ENCODE measurements around the gene PICK1. TPM values are rescaled to one million over a fixed set of nuclear protein-coding genes. Genes with fewer than 3 reads are reported as not detected.

PICK1 gene
- total and polyA plus RNA-seq, 2 of the 4 experiments (the other 2 are of a cell fraction), result 16.5 to 21.0 TPM

DNA sequence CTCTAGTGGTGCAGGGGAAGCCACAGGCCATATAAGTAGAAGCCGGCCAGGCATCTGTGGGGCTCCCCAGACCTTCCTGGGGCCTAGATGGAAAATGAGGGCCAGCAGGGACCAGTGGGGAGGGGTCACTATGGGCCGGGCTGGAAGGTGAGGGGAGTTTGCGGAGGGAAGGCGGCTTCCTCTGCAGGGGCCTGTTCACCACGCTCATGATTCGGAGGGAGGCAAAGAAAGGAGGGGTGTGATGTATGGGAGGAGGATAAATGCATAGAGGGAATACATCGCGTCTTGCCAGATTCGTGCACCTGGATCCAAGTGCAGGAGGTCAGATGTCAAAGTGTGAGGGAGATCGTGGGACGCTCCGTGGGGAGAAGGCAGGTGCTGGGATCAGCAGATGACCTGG is 19.9 kb downstream of the PICK1 start:
- no peak overlapping the region for H3K14ac ChIP-seq (replicated peaks; ENCODE audit: low read depth, low read length)
- H4K5ac ChIP-seq (ENCODE audit: low read depth, low read length), result no peak overlapping the region
- DNase-seq (no peak), ATAC-seq (ENCODE audit: low read depth) (no peak)
- no peaks in the 10 kb centered on the region for H3K9me3 ChIP-seq (ENCODE audit: control insufficient read depth, insufficient read depth, low read length)
- H2BK20ac ChIP-seq (ENCODE audit: low read depth, low read length), result no peak overlapping the region
- H3K4me1 ChIP-seq (ENCODE audit: control insufficient read depth, insufficient read depth, low read length), result no peaks in the 10 kb centered on the region; the same call in 1 of the 2 replicates
- H4K20me1 ChIP-seq (ENCODE audit: insufficient read depth, low read length), result no peaks in the 10 kb centered on the region
- TF ChIP-seq RFX5 (IDR thresholded peaks at IDR 0.05; ENCODE audit: low read depth, low read length) (no peak), RAD21 (IDR thresholded peaks at IDR 0.05; ENCODE audit: low read length) (no peak), MAZ (IDR thresholded peaks at IDR 0.05; ENCODE audit: borderline replicate concordance, low read depth, low read length) (no peak), NFE2L2 (IDR thresholded peaks at IDR 0.05; ENCODE audit: low read depth, low read length) (no peak), FOS (IDR thresholded peaks at IDR 0.05; ENCODE audit: low read depth, low read length) (no peak)
- peaks cover 10% of the 10 kb centered on the region for H3K36me3 ChIP-seq (ENCODE audit: control insufficient read depth, insufficient read depth, low read length)
- H3K18ac ChIP-seq (ENCODE audit: low read depth, low read length), result no peak overlapping the region
- no peak overlapping the region for H4K8ac ChIP-seq (ENCODE audit: low read depth in 2 of 2, low read length in 2 of 2)
- WGBS, 2 experiments (ENCODE audit: extremely low coverage in 2 of 2, insufficient read length in 1 of 2), result 77% methylated on average over 5 of the region's 12 CpGs; no CpG with 5 or more reads in 1 of the 2 experiments
- in situ Hi-C loops (cut with MboI; ENCODE audit: low sequenced_read_pairs), result no loop called here
- no peak overlapping the region for H4K91ac ChIP-seq (ENCODE audit: insufficient read depth, low read depth, low read length)
- no peak overlapping the region for H3K4ac ChIP-seq (ENCODE audit: low read depth, low read length)
- H3K9me1 ChIP-seq (ENCODE audit: insufficient read depth, low read length), result 0 out of 2 replicates have a peak, but pooled peaks cover 6% of the 10 kb centered on the region
- no peak overlapping the region for H2AK5ac ChIP-seq (ENCODE audit: low read depth, low read length)
- no TSS peak for BruUV-seq (replicated peaks)
- no peak overlapping the region for H3K27ac ChIP-seq (ENCODE audit: insufficient read depth, low read length)
- intact Hi-C loops (cut with micrococcal nuclease), result no loop called here
- H2AFZ ChIP-seq (replicated peaks; ENCODE audit: low read length, poor library complexity), result no peak overlapping the region
- H2BK15ac ChIP-seq (ENCODE audit: low read depth, low read length), result no peak overlapping the region
- ChIA-PET CTCF (no interaction called here), POLR2A (ENCODE audit: unreplicated experiment) (no interaction called here)
- H3K9ac ChIP-seq (ENCODE audit: low read depth, low read length), result no peak overlapping the region
- dilution Hi-C loops (cut with HindIII; ENCODE audit: low sequenced_read_pairs, unreplicated experiment), result no loop called here
- peaks cover 17% of the 10 kb centered on the region for H3K27me3 ChIP-seq (ENCODE audit: control insufficient read depth, insufficient read depth, low read length)
- H2BK120ac ChIP-seq (ENCODE audit: low read depth, low read length), result no peak overlapping the region
- H3K23ac ChIP-seq (ENCODE audit: low read depth, low read length), result no peak overlapping the region
- no peak overlapping the region for H3K4me3 ChIP-seq (ENCODE audit: insufficient read depth, low read depth, low read length)
- no peak overlapping the region for H3K56ac ChIP-seq (ENCODE audit: extremely low read depth, insufficient read depth, low read length)
- no peak overlapping the region for H2BK5ac ChIP-seq (ENCODE audit: low read depth, low read length, poor library complexity, severe bottlenecking)
- H3K4me2 ChIP-seq (ENCODE audit: low read depth, low read length), result no peak overlapping the region
- peak overlapping the region; percentile 35 for H2AK9ac ChIP-seq (replicated peaks; ENCODE audit: low read depth, low read length, poor library complexity)
- no peaks in the 10 kb centered on the region for H3K79me1 ChIP-seq (ENCODE audit: low read depth in 1 of 2, low read length in 2 of 2)

Measured in IMR-90 (cell line).